Esophagus squamous epithelium (tissue), 5 donors: Measurements from ENCODE around the gene OPCML. TPM values are rescaled to one million over a fixed set of nuclear protein-coding genes. Genes with fewer than 3 reads are reported as not detected.

Experiments used
- DNase-seq: peaks from one replicate; lab custom pipeline; 2025; lab: John Stamatoyannopoulos, UW
- H3K27ac ChIP-seq, 4 donors: fragments of 200-600 bp; sonication (generic); one replicate each; pipeline ENCODE4 v1.5.1; 2016 to 2019; ENCODE audit warnings: mild to moderate bottlenecking in 1 of 4
- H3K27me3 ChIP-seq, 4 donors: fragments of 200-600 bp; sonication (generic); 1 replicate in 3 of 4; 2 replicates in 1 of 4; pipeline versions ENCODE4 v1.5.1 to v1.6.0; 2017 to 2021; ENCODE audit warnings: antibody characterized with exemption in 1 of 4
- H3K36me3 ChIP-seq, 3 donors: fragments of 200-600 bp; sonication (generic); one replicate each; pipeline ENCODE4 v1.5.1; 2016 to 2019
- H3K4me1 ChIP-seq, 3 donors: fragments of 200-600 bp; sonication (generic); one replicate each; pipeline ENCODE4 v1.5.1; 2017 to 2019
- H3K4me3 ChIP-seq, 4 donors: fragments of 200-600 bp; sonication (generic); 1 replicate in 3 of 4; 2 replicates in 1 of 4; pipeline ENCODE4 v1.5.1; 2016 to 2019; ENCODE audit warnings: mild to moderate bottlenecking in 2 of 4, moderate library complexity in 1 of 4
- H3K9me3 ChIP-seq, 3 donors: fragments of 200-600 bp; sonication (generic); one replicate each; pipeline ENCODE4 v1.5.1; 2016 to 2019
- POLR2A ChIP-seq, 4 donors: fragments of 450-650 bp; IDR thresholded peaks; one replicate each; pipeline ENCODE4 v1.6.1; 2017; ENCODE audit warnings: antibody characterized with exemption in 4 of 4, mild to moderate bottlenecking in 4 of 4, moderate library complexity in 3 of 4
- WGBS, 2 donors: methylation state at CpG; one replicate each; pipeline ENCODE4 v1.1.5; 2018; 5-methylcytosine and 5-hydroxymethylcytosine counted together
- intact Hi-C: fragments of 100-400 bp; cut with DNase I; formaldehyde crosslinking; loops from one replicate; pipeline ENCODE4 v1.15.0; 2022
- total RNA-seq, 4 donors: library from RNA; depleted of rRNA; stranded (reverse); fragments of >200 nt; gene quantifications; one replicate each; pipeline ENCODE4 v1.1.0, GENCODE V29; 2016
- TF ChIP-seq, protein P1 (sequence below), 6 experiments: fragments of 450-650 bp in 4 of 6; fragments of 200-600 bp in 2 of 6; sonication (generic) in 2 of 6; IDR thresholded peaks; one replicate each; pipeline ENCODE4 v1.5.1; 2016 to 2019; ENCODE audit warnings: antibody characterized with exemption in 6 of 6, mild to moderate bottlenecking in 4 of 6, moderate library complexity in 4 of 6
- donor health status: DM: yes; HTN: yes; CAD: no.

The OPCML gene
- total RNA-seq, 4 donors from 2014 or later, result under 0.01 TPM; not detected in 3

DNA sequence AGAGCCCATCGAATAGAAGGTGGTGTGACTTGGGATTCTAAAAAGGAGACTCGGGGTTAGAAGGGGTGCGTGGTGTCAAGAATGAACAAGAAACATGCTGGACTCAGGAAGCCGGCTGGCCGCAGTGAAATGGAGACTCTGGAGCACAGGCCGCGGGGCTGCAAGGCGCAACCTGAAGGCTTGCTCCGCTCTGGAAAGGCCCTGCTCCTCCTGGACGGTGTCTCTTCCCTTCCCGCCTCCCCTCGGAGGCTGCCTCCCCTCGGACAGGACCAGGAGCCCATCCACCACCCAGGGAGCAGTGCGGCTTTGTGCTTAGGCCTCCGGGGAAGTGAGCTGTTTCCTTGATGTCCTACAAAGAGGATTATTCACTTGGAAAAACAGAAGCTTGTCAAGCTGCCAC is 170.1 kb downstream of the OPCML start:
- no peak for DNase-seq
- Histone ChIP-seq H3K27me3 (no peaks in the 10 kb centered on the region), H3K27ac (no peak overlapping the region), H3K9me3 (no peaks in the 10 kb centered on the region), H3K4me1 (no peaks in the 10 kb centered on the region), H3K36me3 (no peaks in the 10 kb centered on the region), H3K4me3 (no peak overlapping the region)
- TF ChIP-seq, protein P1, sequence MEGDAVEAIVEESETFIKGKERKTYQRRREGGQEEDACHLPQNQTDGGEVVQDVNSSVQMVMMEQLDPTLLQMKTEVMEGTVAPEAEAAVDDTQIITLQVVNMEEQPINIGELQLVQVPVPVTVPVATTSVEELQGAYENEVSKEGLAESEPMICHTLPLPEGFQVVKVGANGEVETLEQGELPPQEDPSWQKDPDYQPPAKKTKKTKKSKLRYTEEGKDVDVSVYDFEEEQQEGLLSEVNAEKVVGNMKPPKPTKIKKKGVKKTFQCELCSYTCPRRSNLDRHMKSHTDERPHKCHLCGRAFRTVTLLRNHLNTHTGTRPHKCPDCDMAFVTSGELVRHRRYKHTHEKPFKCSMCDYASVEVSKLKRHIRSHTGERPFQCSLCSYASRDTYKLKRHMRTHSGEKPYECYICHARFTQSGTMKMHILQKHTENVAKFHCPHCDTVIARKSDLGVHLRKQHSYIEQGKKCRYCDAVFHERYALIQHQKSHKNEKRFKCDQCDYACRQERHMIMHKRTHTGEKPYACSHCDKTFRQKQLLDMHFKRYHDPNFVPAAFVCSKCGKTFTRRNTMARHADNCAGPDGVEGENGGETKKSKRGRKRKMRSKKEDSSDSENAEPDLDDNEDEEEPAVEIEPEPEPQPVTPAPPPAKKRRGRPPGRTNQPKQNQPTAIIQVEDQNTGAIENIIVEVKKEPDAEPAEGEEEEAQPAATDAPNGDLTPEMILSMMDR (IDR thresholded peaks at IDR 0.05), result no peak
- TF ChIP-seq POLR2A (IDR thresholded peaks at IDR 0.05), result no peak
- 87 to 94% methylated on average over 7 to 12 of the region's 15 CpGs for WGBS, 2 donors
- intact Hi-C loops, result no loop called here

GRCh38 chr11:133361689-133361994 is 170.7 kb downstream of the OPCML start:
- no peaks in the 10 kb centered on the region for H3K27me3 ChIP-seq
- DNase-seq, result no peak
- no peaks in the 10 kb centered on the region for H3K4me1 ChIP-seq
- intact Hi-C loops, result no loop called here
- H3K27ac ChIP-seq, result no peak overlapping the region
- H3K4me3 ChIP-seq, result no peak overlapping the region
- no peaks in the 10 kb centered on the region for H3K36me3 ChIP-seq
- WGBS, 2 donors, result 80% methylated on average over 4 of the region's 21 CpGs; no CpG with 5 or more reads in 1 of the 2 donors
- H3K9me3 ChIP-seq, result no peaks in the 10 kb centered on the region
- TF ChIP-seq POLR2A (IDR thresholded peaks at IDR 0.05), result no peak
- TF ChIP-seq, protein P1 (IDR thresholded peaks at IDR 0.05), result no peak

DNA sequence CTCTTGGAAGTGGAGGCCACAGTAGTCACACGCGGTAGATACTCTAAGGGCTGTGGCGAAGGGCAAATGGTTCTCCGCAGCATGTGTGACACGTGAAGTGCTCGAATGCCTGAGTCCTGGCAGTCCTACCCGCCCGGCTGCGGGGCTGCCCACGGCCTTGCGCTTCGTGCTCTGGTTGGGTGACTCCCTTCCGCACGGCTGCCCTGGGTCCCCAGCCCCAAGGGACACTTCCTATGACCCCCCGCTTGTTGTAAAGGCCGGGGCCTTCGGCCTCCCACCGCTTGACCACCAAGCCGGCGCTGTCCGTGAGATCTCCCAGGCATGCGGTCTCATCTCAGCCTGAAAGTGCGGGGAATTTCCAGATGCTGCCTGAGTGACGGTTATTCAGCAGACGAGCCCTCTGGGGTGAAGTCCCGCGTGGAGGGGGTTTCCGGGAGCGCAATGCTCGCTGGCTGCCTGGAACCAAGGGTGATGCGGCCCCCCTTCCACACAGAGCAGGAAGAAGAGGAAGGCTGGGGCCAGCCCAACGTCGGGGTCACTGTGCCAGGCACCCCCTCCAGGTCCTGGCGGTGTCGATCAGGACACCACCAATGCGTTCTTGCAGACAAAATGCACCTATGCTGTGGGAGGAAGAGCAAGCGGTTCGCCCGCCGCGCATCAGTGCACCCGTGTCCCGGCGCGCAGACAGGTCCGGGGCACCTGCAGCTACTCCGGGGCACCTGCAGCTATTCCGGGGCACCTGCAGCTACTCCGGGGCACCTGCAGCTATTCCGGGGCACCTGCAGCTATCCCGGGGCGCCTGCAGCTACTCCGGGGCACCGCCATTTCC is 171.2 kb downstream of the OPCML start:
- intact Hi-C loops, result no loop called here
- H3K36me3 ChIP-seq, result no peaks in the 10 kb centered on the region
- WGBS, 2 donors, result 92 to 98% methylated on average over 6 to 15 of the region's 54 CpGs
- TF ChIP-seq, protein P1 (IDR thresholded peaks at IDR 0.05), result no peak
- TF ChIP-seq POLR2A (IDR thresholded peaks at IDR 0.05), result no peak
- no peak for DNase-seq
- no peaks in the 10 kb centered on the region for H3K27me3 ChIP-seq
- no peaks in the 10 kb centered on the region for H3K9me3 ChIP-seq
- no peak overlapping the region for H3K4me3 ChIP-seq
- H3K27ac ChIP-seq, result no peak overlapping the region
- H3K4me1 ChIP-seq, result no peaks in the 10 kb centered on the region

DNA sequence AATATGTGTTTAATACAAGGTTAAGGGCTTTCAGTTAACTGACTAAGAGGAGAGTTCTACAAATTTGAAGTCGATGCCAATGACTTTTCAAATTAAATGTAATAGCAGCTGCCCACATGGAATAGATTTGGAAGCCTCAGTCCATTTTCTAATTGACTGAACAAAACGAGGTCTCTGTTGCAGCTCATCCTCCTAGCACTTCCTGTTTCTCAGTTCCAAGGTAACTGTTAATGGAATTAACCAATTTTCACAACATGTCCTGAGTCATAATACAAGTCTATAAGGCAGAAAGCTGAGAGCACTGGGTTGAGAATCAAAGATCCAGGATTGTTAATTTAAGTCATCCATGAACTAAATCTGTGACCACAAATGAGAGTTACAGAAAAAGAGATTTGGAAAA is 177.2 kb downstream of the OPCML start:
- Histone ChIP-seq H3K36me3 (no peaks in the 10 kb centered on the region), H3K27ac (no peak overlapping the region), H3K9me3 (no peaks in the 10 kb centered on the region), H3K4me1 (no peaks in the 10 kb centered on the region), H3K27me3 (no peaks in the 10 kb centered on the region), H3K4me3 (no peak overlapping the region)
- intact Hi-C loops, result no loop called here
- no peak for TF ChIP-seq POLR2A (IDR thresholded peaks at IDR 0.05)
- TF ChIP-seq, protein P1 (IDR thresholded peaks at IDR 0.05), result no peak
- DNase-seq, result no peak
- 25 to 31% methylated on average over 2 of the region's 2 CpGs for WGBS, 2 donors

GRCh38 chr11:133354069-133354468 is 178.2 kb downstream of the OPCML start:
- no peaks in the 10 kb centered on the region for H3K27me3 ChIP-seq
- H3K36me3 ChIP-seq, result no peaks in the 10 kb centered on the region
- no peak for DNase-seq
- no peak for TF ChIP-seq POLR2A (IDR thresholded peaks at IDR 0.05)
- TF ChIP-seq, protein P1 (IDR thresholded peaks at IDR 0.05), result no peak
- intact Hi-C loops, result no loop called here
- 75 to 89% methylated on average over 2 to 4 of the region's 4 CpGs for whole genome bisulfite sequencing, 2 donors
- no peaks in the 10 kb centered on the region for H3K9me3 ChIP-seq
- H3K27ac ChIP-seq, result no peak overlapping the region
- H3K4me3 ChIP-seq, result no peak overlapping the region
- H3K4me1 ChIP-seq, result no peaks in the 10 kb centered on the region
